WI38 (cell line): Measurements from ENCODE around the gene NKD1.
"Not testable (repeated sequence)": the region's sequence is repeated elsewhere in the genome, so short reads cannot be mapped to it uniquely, and the experiment has no call there.

Experiments
- H3K4me3 ChIP-seq: 2 replicates; pipeline ENCODE4 v1.5.1; 2011; ENCODE audit warnings: low read depth, mild to moderate bottlenecking, control low read depth, low read length
- CTCF ChIP-seq: IDR thresholded peaks from 2 replicates; pipeline ENCODE4 v1.5.1; 2012; ENCODE audit warnings: low read depth, mild to moderate bottlenecking, control low read depth, low read length

Gene NKD1

GRCh38 chr16:50573947-50574744 is 25.9 kb downstream of the NKD1 start:
- no peak for TF ChIP-seq CTCF
- no peak overlapping the region for H3K4me3 ChIP-seq

DNA sequence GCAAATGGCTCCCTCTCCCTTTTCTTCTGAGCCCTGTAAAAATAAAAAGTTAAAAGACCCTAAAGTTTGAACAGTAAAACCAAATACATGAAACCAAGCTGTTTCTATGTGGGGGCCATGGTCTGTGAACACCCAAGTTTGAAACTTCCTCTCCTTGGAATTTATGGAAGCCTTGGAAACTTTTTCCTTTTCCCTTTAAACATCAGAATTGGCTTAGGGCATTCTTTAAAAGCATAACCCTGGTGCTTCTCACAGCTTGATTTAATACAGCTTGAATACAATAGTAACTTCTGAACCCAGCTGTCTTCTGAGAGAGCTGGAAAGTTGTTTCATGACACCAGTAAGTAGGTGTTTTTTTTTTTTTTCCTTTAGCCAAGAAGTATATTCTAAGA is 26.5 kb downstream of the NKD1 start:
- no peak for TF ChIP-seq CTCF
- H3K4me3 ChIP-seq = no peak overlapping the region

GRCh38 chr16:50575743-50576142 is 27.5 kb downstream of the NKD1 start:
- no peak for TF ChIP-seq CTCF
- H3K4me3 ChIP-seq = no peak overlapping the region

- no peak overlapping the region for H3K4me3 ChIP-seq
- no peak for TF ChIP-seq CTCF
Observed at GRCh38 chr16:50576403-50577113, 28.4 kb downstream of the NKD1 start.

DNA sequence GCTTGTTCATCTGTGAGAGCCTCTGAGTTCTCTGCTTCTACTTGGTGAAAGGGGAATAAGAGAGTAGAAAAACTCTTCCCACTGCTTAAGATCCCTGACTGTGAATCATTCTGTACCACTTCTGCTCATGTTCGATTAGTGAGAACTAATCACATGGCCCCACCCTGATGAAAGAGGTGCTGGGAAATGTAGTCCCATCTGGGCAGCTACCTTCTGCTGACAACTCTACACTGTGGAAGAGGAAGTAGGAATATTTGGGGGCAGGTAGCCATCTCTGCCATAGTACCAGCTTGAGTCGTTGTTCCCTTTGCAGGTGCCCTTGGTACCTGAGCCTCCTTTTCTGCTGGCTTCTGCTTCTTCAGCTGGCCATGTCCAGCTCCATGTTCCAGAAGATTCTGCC is 29.9 kb downstream of the NKD1 start:
- no peak overlapping the region for H3K4me3 ChIP-seq
- no peak for TF ChIP-seq CTCF

GRCh38 chr16:50579373-50579772 is 31.2 kb downstream of the NKD1 start:
- not testable (repeated sequence) for H3K4me3 ChIP-seq

GRCh38 chr16:50580180-50580798 is 32.1 kb downstream of the NKD1 start:
- TF ChIP-seq CTCF = no peak
- no peak overlapping the region for H3K4me3 ChIP-seq
